ENCODE results near the gene CACNA1S. TPM values are rescaled to one million over a fixed set of nuclear protein-coding genes. Genes with fewer than 3 reads are reported as not detected.

Gene CACNA1S
- total and polyA plus RNA-seq, 2 of the 13 experiments (the other 11 are each of a cell fraction or from before 2014, with no cell fraction given): not detected

DNA sequence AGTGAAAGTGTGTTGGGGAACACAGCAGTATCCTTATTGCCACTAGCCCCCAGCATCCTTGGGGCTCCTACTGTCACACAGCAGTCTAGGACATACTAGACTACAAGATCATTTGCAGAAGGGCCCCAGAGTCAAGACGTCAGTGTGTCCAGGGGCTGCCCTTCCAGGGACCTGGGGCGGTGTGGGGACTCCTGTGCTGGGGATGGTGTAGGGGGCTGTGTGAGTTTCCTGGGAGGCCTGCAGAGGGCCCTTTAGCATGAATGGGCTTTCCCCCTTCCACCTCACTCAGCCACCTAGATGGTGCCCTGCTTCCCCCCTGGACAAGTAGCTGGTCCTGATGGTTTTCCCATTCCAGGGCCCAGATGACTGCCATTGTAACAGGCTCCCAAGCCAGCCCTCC, 71.2 kb downstream of the CACNA1S start:
- intact Hi-C loops (cut with micrococcal nuclease; ENCODE audit: unreplicated experiment): loop anchor here (5.0 kb wide), 1 partner anchor 419 kb away; the partner anchor contains the start of gene KIF14
- Histone ChIP-seq H3K4me3 (replicated peaks in 1 of 3; ENCODE audit: insufficient read depth in 1 of 3, low read depth in 2 of 3, low read length in 3 of 3) (no peak overlapping the region), H3K4me1 (ENCODE audit: insufficient read depth, low read length) (peaks cover 11% of the 10 kb centered on the region), H3K4me2 (ENCODE audit: low read depth, low read length) (no peak overlapping the region), H3K79me2 (ENCODE audit: insufficient read depth, low read length) (no peaks in the 10 kb centered on the region), H2AFZ (ENCODE audit: low read length) (no peak overlapping the region), H3K27ac (ENCODE audit: extremely low read length, insufficient read depth, low read length) (no peak overlapping the region), H3K9me3 (ENCODE audit: low read length) (no peaks in the 10 kb centered on the region), H3K36me3 (replicated peaks in 1 of 2; ENCODE audit: control insufficient read depth in 1 of 2, insufficient read depth in 2 of 2, low read length in 2 of 2) (no peaks in the 10 kb centered on the region), H3K9ac (ENCODE audit: insufficient read depth, low read depth, low read length) (no peak overlapping the region), H4K20me1 (ENCODE audit: insufficient read depth, low read length) (no peaks in the 10 kb centered on the region), H3K27me3 (ENCODE audit: control insufficient read depth in 1 of 2, insufficient read depth in 2 of 2, low read length in 2 of 2) (peaks cover 0 to 4% of the 10 kb centered on the region in 2 experiments; a peak in 1 of 5 replicates)
- no CpG with 5 or more reads among the region's 2 CpGs for WGBS (ENCODE audit: low lambda C conversion rate)
- in situ Hi-C loops (cut with HindIII; ENCODE audit: extremely low pct_ligation_motif_present, low pct_unique_long_range_greater_than_20kb): loop anchor here (5.0 kb wide), 3 partner anchors 64 to 419 kb away; partner anchors contain the start of genes INAVA and KIF14
- FAIRE-seq: no peak
- POLR2A ChIA-PET: no interaction called here
- no TSS peak for BruUV-seq (replicated peaks)
- no peak for DNase-seq (ENCODE audit: low spot score)
- TF ChIP-seq ZNF775 (CRISPR knock-in tag; IDR thresholded peaks at IDR 0.05; ENCODE audit: borderline replicate concordance) (no peak), RAD21 (CRISPR knock-in tag; IDR thresholded peaks at IDR 0.05) (no peak), BRF2 (CRISPR knock-in tag; IDR thresholded peaks at IDR 0.05) (no peak), SMC3 (IDR thresholded peaks at IDR 0.05; ENCODE audit: low read length) (no peak)
- CTCF ChIA-PET (ENCODE audit: low intra/inter-chr PET ratio, low total read pairs): no interaction called here
- ATAC-seq: no peak

GRCh38 chr1:201039876-201040275, 72.3 kb downstream of the CACNA1S start:
- H3K79me2 ChIP-seq (ENCODE audit: insufficient read depth, low read length): no peaks in the 10 kb centered on the region
- in situ Hi-C loops (cut with HindIII; ENCODE audit: extremely low pct_ligation_motif_present, low pct_unique_long_range_greater_than_20kb) (loop anchor here (5.0 kb wide), 3 partner anchors 63 to 418 kb away; partner anchors contain the start of genes INAVA and KIF14), intact Hi-C loops (cut with micrococcal nuclease; ENCODE audit: unreplicated experiment) (loop anchor here (5.0 kb wide), 1 partner anchor 418 kb away; the partner anchor contains the start of gene KIF14)
- no peak overlapping the region for H3K4me2 ChIP-seq (ENCODE audit: low read depth, low read length)
- H2AFZ ChIP-seq (ENCODE audit: low read length): no peak overlapping the region
- FAIRE-seq (no peak), ATAC-seq (no peak), DNase-seq (ENCODE audit: low spot score) (no peak)
- BruUV-seq (replicated peaks): no TSS peak
- H3K27ac ChIP-seq (ENCODE audit: extremely low read length, insufficient read depth, low read length): no peak overlapping the region
- no peak overlapping the region for H3K4me3 ChIP-seq (replicated peaks in 1 of 3; ENCODE audit: insufficient read depth in 1 of 3, low read depth in 2 of 3, low read length in 3 of 3)
- H3K4me1 ChIP-seq (ENCODE audit: insufficient read depth, low read length): peaks cover 14% of the 10 kb centered on the region
- no peaks in the 10 kb centered on the region for H3K36me3 ChIP-seq (replicated peaks in 1 of 2; ENCODE audit: control insufficient read depth in 1 of 2, insufficient read depth in 2 of 2, low read length in 2 of 2)
- CTCF ChIA-PET (ENCODE audit: low intra/inter-chr PET ratio, low total read pairs): no interaction called here
- no peak overlapping the region for H3K9ac ChIP-seq (ENCODE audit: insufficient read depth, low read depth, low read length)
- peaks cover 0 to 4% of the 10 kb centered on the region in 2 experiments; a peak in 1 of 5 replicates for H3K27me3 ChIP-seq (ENCODE audit: control insufficient read depth in 1 of 2, insufficient read depth in 2 of 2, low read length in 2 of 2)
- H3K9me3 ChIP-seq (ENCODE audit: low read length): no peaks in the 10 kb centered on the region
- H4K20me1 ChIP-seq (ENCODE audit: insufficient read depth, low read length): no peaks in the 10 kb centered on the region
- POLR2A ChIA-PET: no interaction called here
- WGBS (ENCODE audit: low lambda C conversion rate): 0% methylated on average over 2 of the region's 5 CpGs
- TF ChIP-seq KAT7 (CRISPR knock-in tag; IDR thresholded peaks at IDR 0.05; ENCODE audit: borderline replicate concordance) (no peak), RNF2 (conservative IDR thresholded peaks at IDR 0.05; ENCODE audit: low read depth) (no peak), PHF20 (CRISPR knock-in tag; IDR thresholded peaks at IDR 0.05) (no peak), ZFP62 (CRISPR knock-in tag; IDR thresholded peaks at IDR 0.05) (no peak), GATAD1 (CRISPR knock-in tag; IDR thresholded peaks at IDR 0.05) (no peak), REPIN1 (CRISPR knock-in tag; IDR thresholded peaks at IDR 0.05; ENCODE audit: borderline replicate concordance, low read depth) (no peak), MTF1 (CRISPR knock-in tag; IDR thresholded peaks at IDR 0.05) (no peak), KLF12 (CRISPR knock-in tag; IDR thresholded peaks at IDR 0.05; ENCODE audit: borderline replicate concordance) (no peak), SUZ12 (IDR thresholded peaks at IDR 0.05; ENCODE audit: low read depth, low read length) (no peak), SRSF9 (IDR thresholded peaks at IDR 0.05; ENCODE audit: borderline replicate concordance, insufficient read depth, low read depth, low read length, poor library complexity, severe bottlenecking) (no peak)
- TF ChIP-seq, protein P1, sequence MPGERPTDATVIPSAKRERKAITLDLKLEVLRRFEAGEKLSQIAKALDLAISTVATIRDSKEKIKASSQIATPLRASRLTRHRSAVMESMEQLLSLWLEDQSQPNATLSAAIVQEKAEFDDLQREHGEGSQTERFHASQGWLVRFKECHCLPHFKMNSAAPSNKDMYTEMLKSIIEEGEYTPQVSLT (CRISPR knock-in tag; IDR thresholded peaks at IDR 0.05; ENCODE audit: borderline replicate concordance, low read depth): no peak
